Activated CD4-positive, CD25-positive, alpha-beta regulatory T cell treated with anti-CD3 and anti-CD28 coated beads, Interleukin-2, amount 50 U/mL, for 16 hours (primary cell): ENCODE results near the gene ARMCX5.
A peak's percentile ranks its signal among the peaks of the same experiment; 100 is the strongest.

Experiments used
- DNase-seq: peaks from one replicate; pipeline ENCODE4 v3.0.0-alpha.2; 2020; ENCODE audit warnings: low read depth, low spot score

ARMCX5 gene

GRCh38 chrX:102599084-102599950 lies at the start of gene ARMCX5:
Gene ARMCX5 (plus strand): TSS chrX:102599515. CDS start chrX:102602142, 2,627 bp downstream.
- peak; percentile 35 for DNase-seq

- DNase-seq = no peak
Measured at GRCh38 chrX:102558607-102559006, 40.7 kb upstream of the ARMCX5 start.

- DNase-seq = no peak
Measured at GRCh38 chrX:102560423-102561068, 38.8 kb upstream of the ARMCX5 start.

GRCh38 chrX:102580891-102581290 lies 18.4 kb upstream of the ARMCX5 start:
- no peak for DNase-seq

DNA sequence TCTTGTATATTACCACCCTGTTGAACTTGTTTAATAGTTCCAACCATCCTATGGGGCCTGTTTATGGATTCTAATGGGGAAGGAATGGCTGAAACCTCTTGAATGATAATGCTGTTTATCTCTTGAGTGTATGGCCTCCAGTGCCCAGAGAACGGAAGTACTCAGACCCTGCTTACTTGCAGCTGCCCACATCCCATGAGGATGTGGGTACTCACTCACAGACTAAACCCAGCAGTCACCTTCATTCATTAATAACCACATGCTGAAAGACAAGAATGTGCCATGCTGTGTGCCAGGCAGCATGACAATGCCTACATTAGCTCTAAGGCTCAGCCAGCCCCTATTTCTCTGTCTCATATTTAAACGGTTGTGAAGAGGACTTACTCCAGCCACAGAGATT lies 5.9 kb upstream of the ARMCX5 start:
- no peak for DNase-seq

GRCh38 chrX:102599951-102600579 lies 750 bp downstream of the ARMCX5 start:
- DNase-seq = no peak

- DNase-seq = no peak
Measured at GRCh38 chrX:102604327-102604726, 5.0 kb downstream of the ARMCX5 start.

- DNase-seq = no peak
Measured at GRCh38 chrX:102606115-102606514, 6.8 kb downstream of the ARMCX5 start.

DNA sequence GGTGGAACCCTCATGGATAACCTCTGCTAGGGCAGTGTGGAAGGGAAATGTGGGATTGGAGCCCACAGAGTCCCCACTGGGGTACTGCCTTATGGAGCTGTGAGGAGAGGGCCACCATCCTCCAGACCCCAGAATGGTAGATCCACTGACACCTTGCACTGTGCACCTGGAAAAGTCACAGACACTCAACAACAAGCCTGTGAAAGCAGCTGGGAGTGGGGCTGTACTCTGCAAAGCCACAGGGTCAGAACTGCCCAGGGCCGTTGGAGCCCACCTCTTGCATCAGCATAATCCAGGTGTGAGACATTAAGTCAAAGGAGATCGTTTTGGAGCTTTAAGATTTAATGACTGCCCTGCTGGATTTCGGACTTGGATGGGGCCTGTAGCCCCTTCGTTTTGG lies 11.6 kb downstream of the ARMCX5 start:
- no peak for DNase-seq

GRCh38 chrX:102624105-102624504 lies 24.8 kb downstream of the ARMCX5 start:
- no peak for DNase-seq

DNA sequence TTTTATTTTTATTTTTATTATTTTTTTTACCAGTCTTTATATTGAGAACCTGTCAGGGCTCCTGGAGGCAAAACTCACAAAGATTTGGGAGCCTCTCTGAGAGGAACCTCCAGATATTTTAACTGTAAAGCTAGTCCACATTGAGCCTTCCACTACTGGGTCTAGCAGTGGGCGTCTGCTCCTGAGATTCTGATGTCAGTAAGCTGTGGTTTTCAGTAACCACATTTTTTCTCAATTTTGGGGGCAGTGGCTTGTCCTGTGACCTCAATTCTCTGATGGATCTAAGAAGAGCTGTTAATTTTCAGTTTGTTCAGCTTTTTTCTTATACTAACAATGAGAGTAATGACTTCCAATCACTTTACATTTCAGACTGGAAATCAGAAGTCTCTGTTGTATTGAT lies 28.3 kb downstream of the ARMCX5 start:
- DNase-seq = no peak

DNA sequence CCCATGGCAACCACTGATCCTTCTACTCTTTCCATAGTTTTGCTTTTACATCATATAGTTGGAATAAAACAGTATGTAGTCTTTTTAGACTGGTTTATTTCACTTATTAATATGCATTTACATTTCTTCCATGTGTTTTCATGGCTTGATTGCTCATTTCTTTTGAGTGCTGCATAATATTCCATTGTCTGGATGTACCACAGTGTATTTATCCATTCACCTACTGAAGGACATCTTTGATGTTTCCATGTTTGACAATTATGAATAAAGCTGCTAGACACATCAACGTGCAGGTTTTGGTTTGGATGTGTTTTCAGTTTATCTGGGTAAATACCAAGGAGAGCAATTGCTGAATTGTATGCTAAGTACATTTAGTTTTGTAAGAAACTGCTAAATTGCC lies 38.2 kb downstream of the ARMCX5 start:
- DNase-seq = no peak

DNA sequence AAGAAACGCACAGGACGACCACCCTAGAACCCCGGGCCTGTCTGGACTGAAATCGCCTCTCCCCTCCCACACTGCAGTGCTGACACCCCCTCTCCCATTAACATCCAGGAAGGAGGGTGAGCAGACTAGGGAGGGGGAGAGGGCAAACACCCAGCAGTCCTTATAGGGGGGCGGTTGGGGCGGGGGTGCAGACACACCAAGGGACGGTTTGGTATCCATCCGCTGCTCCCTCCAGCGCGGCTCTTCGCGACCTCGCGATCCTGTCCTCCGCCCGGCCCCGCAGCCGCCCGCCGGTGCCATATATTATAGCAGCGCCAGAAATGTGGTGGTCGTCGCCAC lies 51.6 kb downstream of the ARMCX5 start:
- no peak for DNase-seq

GRCh38 chrX:102651242-102652011 lies 52.1 kb downstream of the ARMCX5 start, which contains the start of gene GPRASP1:
Gene GPRASP1 (plus strand): TSS chrX:102651483. CDS start chrX:102653914, 2,431 bp downstream.
- peak; percentile 19 for DNase-seq

DNA sequence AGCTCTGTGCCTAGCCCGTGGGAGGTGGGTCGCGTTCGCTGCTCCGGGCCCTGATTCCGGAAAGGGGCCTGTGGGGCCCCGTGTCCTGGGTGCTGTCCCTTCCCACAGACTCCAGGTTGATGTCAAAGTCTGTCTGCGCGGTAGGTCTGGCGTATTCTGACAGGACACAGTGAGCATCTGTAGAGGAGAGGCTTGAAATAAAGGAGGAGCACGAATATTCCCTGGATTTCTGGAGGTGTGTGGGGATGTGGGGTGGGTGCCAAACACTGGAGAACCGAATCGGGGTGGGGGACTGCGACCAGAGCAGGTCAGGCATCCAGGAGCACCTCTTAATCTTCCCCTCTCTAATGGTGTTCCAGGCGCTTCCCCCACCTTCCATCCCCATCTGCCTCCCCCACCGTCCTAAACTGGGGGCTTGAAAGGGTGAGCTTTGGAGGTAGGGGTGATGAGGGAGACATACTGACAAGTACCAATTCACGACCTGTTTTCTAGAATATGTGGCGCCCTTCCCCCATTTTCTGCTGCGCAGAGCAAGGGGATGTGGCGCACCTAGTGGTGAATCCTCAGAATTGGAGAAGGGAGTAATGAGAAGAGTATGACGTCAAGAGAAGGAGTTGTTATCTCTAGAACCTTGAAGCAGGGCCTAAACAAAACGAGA lies 52.8 kb downstream of the ARMCX5 start:
- peak; percentile 29 for DNase-seq
